Measurements from ENCODE around the gene IFTAP. TPM values are rescaled to one million over a fixed set of nuclear protein-coding genes. Genes with fewer than 3 reads are reported as not detected.

The IFTAP gene
- total RNA-seq, 1 experiment from 2014 or later, result 19.9 TPM

DNA sequence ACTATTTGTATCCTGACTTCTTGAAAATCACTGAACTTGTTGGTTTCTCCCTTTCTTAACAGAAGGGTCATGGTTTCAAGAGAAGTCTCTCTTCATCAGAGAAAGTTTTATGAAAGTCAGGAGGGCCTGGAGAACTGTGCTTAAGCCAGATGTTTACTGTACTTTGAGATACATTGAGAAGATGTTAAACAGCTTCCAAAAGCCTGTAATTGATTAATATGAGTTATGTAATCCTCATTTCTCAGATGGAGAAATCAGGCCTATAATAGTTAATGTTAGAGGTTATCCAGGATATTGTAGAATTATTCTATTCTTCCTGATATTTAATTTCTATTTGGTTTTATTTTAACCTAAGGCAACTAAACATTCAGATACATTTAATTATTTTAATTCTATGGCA lies 100.8 kb downstream of the IFTAP start:
- Histone ChIP-seq H3K4ac (ENCODE audit: low read depth, low read length) (no peak overlapping the region), H4K91ac (ENCODE audit: insufficient read length, low read depth, low read length) (no peak overlapping the region), H2BK120ac (ENCODE audit: low read depth, low read length, poor library complexity, severe bottlenecking) (no peak overlapping the region), H3K56ac (ENCODE audit: insufficient read length, low read depth, low read length) (no peak overlapping the region), H2BK20ac (ENCODE audit: low read depth, low read length, poor library complexity, severe bottlenecking) (no peak overlapping the region), H3K9me3 (ENCODE audit: control insufficient read depth, low read depth, low read length) (no peaks in the 10 kb centered on the region), H2BK15ac (ENCODE audit: low read depth, low read length) (no peak overlapping the region), H2BK5ac (ENCODE audit: insufficient read length, low read length) (no peak overlapping the region), H3K23ac (ENCODE audit: insufficient read length, low read depth, low read length) (no peak overlapping the region), H4K8ac (replicated peaks; ENCODE audit: insufficient read length, low read depth, low read length) (no peak overlapping the region), H3K4me2 (ENCODE audit: insufficient read depth, insufficient read length, low read length) (no peak overlapping the region), H2AK5ac (ENCODE audit: insufficient read length, low read length) (no peak overlapping the region), H3K79me1 (ENCODE audit: insufficient read depth, low read depth, low read length, poor library complexity, severe bottlenecking) (no peaks in the 10 kb centered on the region), H3T11ph (ENCODE audit: low read length) (no peak overlapping the region), H3K14ac (ENCODE audit: insufficient read depth, low read length) (no peak overlapping the region), H2BK12ac (ENCODE audit: insufficient read length, low read depth, low read length) (no peak overlapping the region), H3K79me2 (ENCODE audit: insufficient read depth, low read length) (no peaks in the 10 kb centered on the region), H3K27me3 (ENCODE audit: insufficient read depth, low read length) (no peaks in the 10 kb centered on the region), H4K5ac (ENCODE audit: insufficient read length, low read depth, low read length) (no peak overlapping the region), H3K4me1 (ENCODE audit: insufficient read depth, low read length) (peaks cover 3% of the 10 kb centered on the region; the same call in 1 of the 2 replicates), H3K9ac (ENCODE audit: extremely low read depth, insufficient read length, low read length) (no peak overlapping the region), H3K27ac (ENCODE audit: insufficient read length, low read depth, low read length) (no peak overlapping the region), H3K18ac (ENCODE audit: insufficient read length, low read depth, low read length) (no peak overlapping the region), H2AFZ (ENCODE audit: low read length) (no peak overlapping the region), H4K20me1 (ENCODE audit: control insufficient read depth, insufficient read depth, insufficient read length) (no peaks in the 10 kb centered on the region), H3K23me2 (ENCODE audit: insufficient read length, low read depth, low read length, poor library complexity, severe bottlenecking) (no peaks in the 10 kb centered on the region)
- Mint-ChIP-seq H3K4me3 (no peak overlapping the region), H3K27ac (no peak overlapping the region), H3K4me1 (peaks cover 4% of the 10 kb centered on the region in 2 experiments; a peak in 1 of 4 replicates), H3K27me3 (ENCODE audit: low read depth) (peaks cover 2% of the 10 kb centered on the region; the same call in 1 of the 2 replicates), H3K36me3 (ENCODE audit: insufficient read depth in 1 of 3, low read depth in 3 of 3) (no peaks in the 10 kb centered on the region), H3K9me3 (no peaks in the 10 kb centered on the region)
- no peak for DNase-seq
- TF ChIP-seq, protein P1, sequence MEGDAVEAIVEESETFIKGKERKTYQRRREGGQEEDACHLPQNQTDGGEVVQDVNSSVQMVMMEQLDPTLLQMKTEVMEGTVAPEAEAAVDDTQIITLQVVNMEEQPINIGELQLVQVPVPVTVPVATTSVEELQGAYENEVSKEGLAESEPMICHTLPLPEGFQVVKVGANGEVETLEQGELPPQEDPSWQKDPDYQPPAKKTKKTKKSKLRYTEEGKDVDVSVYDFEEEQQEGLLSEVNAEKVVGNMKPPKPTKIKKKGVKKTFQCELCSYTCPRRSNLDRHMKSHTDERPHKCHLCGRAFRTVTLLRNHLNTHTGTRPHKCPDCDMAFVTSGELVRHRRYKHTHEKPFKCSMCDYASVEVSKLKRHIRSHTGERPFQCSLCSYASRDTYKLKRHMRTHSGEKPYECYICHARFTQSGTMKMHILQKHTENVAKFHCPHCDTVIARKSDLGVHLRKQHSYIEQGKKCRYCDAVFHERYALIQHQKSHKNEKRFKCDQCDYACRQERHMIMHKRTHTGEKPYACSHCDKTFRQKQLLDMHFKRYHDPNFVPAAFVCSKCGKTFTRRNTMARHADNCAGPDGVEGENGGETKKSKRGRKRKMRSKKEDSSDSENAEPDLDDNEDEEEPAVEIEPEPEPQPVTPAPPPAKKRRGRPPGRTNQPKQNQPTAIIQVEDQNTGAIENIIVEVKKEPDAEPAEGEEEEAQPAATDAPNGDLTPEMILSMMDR (conservative IDR thresholded peaks at IDR 0.05), result no peak

All from H9 (cell line).